Activated CD8-positive, alpha-beta memory T cell treated with anti-CD3 and anti-CD28 coated beads for 36 hours (primary cell): ENCODE data around the gene CYBC1. TPM values are rescaled to one million over a fixed set of nuclear protein-coding genes. Genes with fewer than 3 reads are reported as not detected.
"Not testable (repeated sequence)": the region's sequence is repeated elsewhere in the genome, so short reads cannot be mapped to it uniquely, and the experiment has no call there.

Experiments used
- CTCF ChIA-PET: fragments of 350-600 bp; sonication (Branson Sonifier 250); formaldehyde crosslinking; loops from one replicate; lab custom pipeline; 2021; ENCODE audit warnings: antibody characterized with exemption; lab: Charles Lee
- POLR2A ChIA-PET: fragments of 350-600 bp; sonication (Branson Sonifier 250); formaldehyde crosslinking; loops from one replicate; lab custom pipeline; 2021; ENCODE audit warnings: antibody characterized with exemption; lab: Charles Lee
- total RNA-seq, 2 experiments: library from RNA; stranded (reverse); gene quantifications; one replicate each; pipeline ENCODE4 v1.2.3, GENCODE V29; 2021

CYBC1 gene
- total RNA-seq, 2 experiments from 2014 or later: 197 to 201 TPM

- ChIA-PET POLR2A (no interaction called here), CTCF (interaction anchor here (1.0 to 1.3 kb wide), 4 partner anchors 15 to 62 kb away, joined by 3 read pairs; no protein-coding TSS in a partner anchor)
Measured at GRCh38 chr17:82419540-82419939, 31.0 kb downstream of the CYBC1 start.

GRCh38 chr17:82418001-82418986 lies 32.3 kb downstream of the CYBC1 start, which contains the start of the genes HEXD and OGFOD3:
TSS of gene HEXD (plus strand) at chr17:82418347. CDS start at chr17:82419800, 1,453 bp downstream.
TSS of gene OGFOD3 (minus strand) at chr17:82418586. CDS start at chr17:82418485, 101 bp downstream.
- ChIA-PET POLR2A (interaction anchor here (0.6 kb wide), 1 partner anchor 191 kb away, joined by 3 read pairs; no protein-coding TSS in a partner anchor), CTCF (interaction anchor here (0.9 to 1.3 kb wide), 4 partner anchors 9 to 117 kb away, joined by 3 read pairs; no protein-coding TSS in a partner anchor)

- ChIA-PET POLR2A (interaction anchor here (0.6 kb wide), 1 partner anchor 93 kb away, joined by 3 read pairs; no protein-coding TSS in a partner anchor), CTCF (interaction anchor here (0.7 to 1.3 kb wide), 3 partner anchors 115 to 181 kb away, joined by 3 to 4 read pairs (median 3); no protein-coding TSS in a partner anchor)
Measured at GRCh38 chr17:82416771-82417170, 33.8 kb downstream of the CYBC1 start.

- ChIA-PET CTCF (interaction anchor here (0.7 kb wide), 1 partner anchor 121 kb away, joined by 3 read pairs; no protein-coding TSS in a partner anchor), POLR2A (interaction anchor here (0.6 kb wide), 1 partner anchor 93 kb away, joined by 3 read pairs; no protein-coding TSS in a partner anchor)
Measured at GRCh38 chr17:82416264-82416663, 34.3 kb downstream of the CYBC1 start.

GRCh38 chr17:82415786-82416185 lies 34.8 kb downstream of the CYBC1 start:
- ChIA-PET POLR2A (no interaction called here), CTCF (no interaction called here)

- CTCF ChIA-PET: interaction anchor here (0.7 to 1.8 kb wide), 3 partner anchors 13 to 179 kb away, joined by 3 to 5 read pairs (median 3); no protein-coding TSS in a partner anchor
- POLR2A ChIA-PET: no interaction called here
Measured at GRCh38 chr17:82415336-82415735, 35.2 kb downstream of the CYBC1 start.

- CTCF ChIA-PET: interaction anchor here (0.7 to 1.8 kb wide), 7 partner anchors 14 to 178 kb away, joined by 3 to 8 read pairs (median 4); no protein-coding TSS in a partner anchor
- POLR2A ChIA-PET: no interaction called here
Measured at GRCh38 chr17:82414548-82415281, 35.8 kb downstream of the CYBC1 start.

- ChIA-PET CTCF (interaction anchor here (1.2 to 1.8 kb wide), 4 partner anchors 13 to 62 kb away, joined by 3 to 8 read pairs (median 4); no protein-coding TSS in a partner anchor), POLR2A (no interaction called here)
Measured at GRCh38 chr17:82412535-82413520, 37.7 kb downstream of the CYBC1 start.

GRCh38 chr17:82412081-82412480 lies 38.5 kb downstream of the CYBC1 start:
- POLR2A ChIA-PET, CTCF ChIA-PET: not testable (repeated sequence)

GRCh38 chr17:82411396-82412053 lies 39.0 kb downstream of the CYBC1 start:
- CTCF ChIA-PET: interaction anchor here (0.9 kb wide), 1 partner anchor 9 kb away, joined by 3 read pairs; no protein-coding TSS in a partner anchor

GRCh38 chr17:82410014-82410716 lies 40.4 kb downstream of the CYBC1 start:
- POLR2A ChIA-PET: interaction anchor here (0.7 kb wide), 1 partner anchor 311 kb away, joined by 3 read pairs; no protein-coding TSS in a partner anchor
- CTCF ChIA-PET: interaction anchor here (0.6 to 1.7 kb wide), 6 partner anchors 7 to 170 kb away, joined by 3 to 6 read pairs (median 3); no protein-coding TSS in a partner anchor

More at GRCh38 chr17:82411396-82412053, 39.0 kb downstream of the CYBC1 start:
- POLR2A ChIA-PET: no interaction called here

- ChIA-PET POLR2A (interaction anchor here (0.7 kb wide), 1 partner anchor 171 kb away, joined by 4 read pairs; no protein-coding TSS in a partner anchor), CTCF (interaction anchor here (1.7 kb wide), 1 partner anchor 57 kb away, joined by 6 read pairs; no protein-coding TSS in a partner anchor)
Measured at GRCh38 chr17:82408938-82409318, 41.6 kb downstream of the CYBC1 start.

- POLR2A ChIA-PET: no interaction called here
- CTCF ChIA-PET: no interaction called here
Measured at GRCh38 chr17:82408288-82408937, 42.1 kb downstream of the CYBC1 start.

- POLR2A ChIA-PET: no interaction called here
- CTCF ChIA-PET: interaction anchor here (0.6 kb wide), 1 partner anchor 25 kb away, joined by 3 read pairs; no protein-coding TSS in a partner anchor
Measured at GRCh38 chr17:82407255-82407654, 43.3 kb downstream of the CYBC1 start.

- ChIA-PET CTCF (no interaction called here), POLR2A (no interaction called here)
Measured at GRCh38 chr17:82406131-82406671, 44.4 kb downstream of the CYBC1 start.
